UCSD-AML1 (cell line): Measurements from ENCODE around the gene SAMM50.

Experiments
- DNase-seq: peaks from one replicate; lab custom pipeline; 2025; ENCODE audit not compliant: unreplicated experiment; lab: John Stamatoyannopoulos, UW

Gene SAMM50

GRCh38 chr22:43976861-43977795 is 21.9 kb downstream of the SAMM50 start:
- no peak for DNase-seq

DNA sequence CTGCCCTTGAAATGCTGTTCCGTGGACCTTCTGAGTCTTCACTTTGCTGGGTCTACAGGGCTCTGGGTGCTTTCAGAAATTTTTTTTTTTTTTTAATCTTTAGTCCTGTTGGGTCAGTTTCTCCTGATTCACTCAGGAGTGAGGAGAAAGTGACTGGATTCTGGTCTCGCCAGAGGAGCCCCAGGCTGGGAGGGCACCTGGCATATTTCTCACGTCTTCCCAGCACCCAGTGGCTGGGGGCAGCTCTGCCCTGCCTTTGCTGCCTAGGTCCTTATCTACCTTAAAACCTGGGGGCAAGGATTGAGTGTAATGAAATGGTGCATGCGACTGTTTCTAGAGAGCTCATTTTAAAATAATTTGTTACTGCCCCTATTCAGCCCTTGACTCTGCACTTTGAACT is 23.3 kb downstream of the SAMM50 start:
- DNase-seq, result no peak

GRCh38 chr22:43980579-43980978 is 25.3 kb downstream of the SAMM50 start:
- no peak for DNase-seq

- no peak for DNase-seq
Observed at GRCh38 chr22:43980996-43981395, 25.8 kb downstream of the SAMM50 start.

- DNase-seq, result no peak
Observed at GRCh38 chr22:43983808-43984207, 28.6 kb downstream of the SAMM50 start.

GRCh38 chr22:43985532-43985931 is 30.3 kb downstream of the SAMM50 start:
- no peak for DNase-seq

GRCh38 chr22:43988116-43988820 is 33.0 kb downstream of the SAMM50 start:
- no peak for DNase-seq

DNA sequence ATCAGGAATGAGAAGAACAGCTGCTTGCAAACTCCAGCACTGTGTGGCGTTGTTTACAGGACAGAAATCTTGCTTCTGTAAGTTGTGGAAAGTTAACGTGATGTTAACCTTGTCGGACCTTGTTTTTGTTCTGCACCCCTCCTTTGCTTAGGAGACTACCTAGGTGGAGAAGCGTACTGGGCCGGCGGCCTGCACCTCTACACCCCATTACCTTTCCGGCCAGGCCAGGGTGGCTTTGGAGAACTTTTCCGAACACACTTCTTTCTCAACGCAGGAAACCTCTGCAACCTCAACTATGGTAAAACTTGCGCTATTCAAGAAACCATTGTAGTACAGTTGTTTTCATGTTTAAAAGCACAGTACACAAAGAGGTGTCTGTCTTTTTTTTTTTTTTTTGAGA is 33.7 kb downstream of the SAMM50 start:
- no peak for DNase-seq

GRCh38 chr22:43990044-43990443 is 34.8 kb downstream of the SAMM50 start:
- DNase-seq, result no peak

GRCh38 chr22:43991316-43992020 is 36.2 kb downstream of the SAMM50 start:
- no peak for DNase-seq

- DNase-seq, result no peak
Observed at GRCh38 chr22:43992331-43992821, 37.1 kb downstream of the SAMM50 start.

GRCh38 chr22:43993072-43993760 is 38.0 kb downstream of the SAMM50 start:
- DNase-seq, result peak; percentile 57

DNA sequence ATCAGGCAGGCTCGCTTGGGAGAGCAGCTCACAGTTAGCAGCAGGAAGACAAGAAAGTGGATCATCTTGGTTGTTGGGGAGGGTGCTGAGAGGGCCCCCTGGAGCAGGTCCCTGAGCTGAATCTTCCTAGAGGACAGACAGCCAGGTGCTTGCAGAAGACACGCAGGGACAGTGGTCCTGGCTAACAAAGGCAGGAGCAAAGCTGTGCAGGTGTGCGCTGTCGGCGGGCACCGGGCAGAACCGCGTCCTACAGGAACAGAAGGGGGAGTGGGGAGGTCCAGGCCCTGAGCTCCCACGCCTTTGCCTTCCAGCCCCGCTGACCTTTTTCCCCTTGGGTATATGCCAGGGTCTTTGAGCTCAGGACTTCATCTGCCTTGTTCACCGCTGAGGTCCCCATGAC is 38.8 kb downstream of the SAMM50 start:
- no peak for DNase-seq

DNA sequence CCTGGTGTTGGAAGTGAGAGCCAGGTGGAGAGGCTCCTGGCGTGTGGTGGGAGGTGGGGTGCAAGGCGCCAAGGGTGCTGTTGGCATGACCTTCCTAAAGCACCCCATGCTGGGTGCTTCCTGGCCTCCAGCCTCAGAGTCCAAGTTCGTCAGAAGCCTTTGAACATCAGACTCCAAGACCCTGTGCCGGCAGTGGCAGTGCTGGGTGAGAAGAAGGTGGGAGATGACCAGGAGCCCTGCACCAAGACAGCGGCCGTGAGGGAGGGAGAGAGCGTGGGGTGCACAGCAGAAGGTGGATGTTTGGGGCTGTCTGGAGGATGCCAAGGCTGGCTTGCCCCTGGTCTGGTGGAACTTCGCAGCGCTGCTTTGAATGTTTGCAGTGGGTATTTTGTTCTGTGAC is 39.2 kb downstream of the SAMM50 start:
- no peak for DNase-seq

- no peak for DNase-seq
Observed at GRCh38 chr22:43995057-43995685, 39.9 kb downstream of the SAMM50 start.

DNA sequence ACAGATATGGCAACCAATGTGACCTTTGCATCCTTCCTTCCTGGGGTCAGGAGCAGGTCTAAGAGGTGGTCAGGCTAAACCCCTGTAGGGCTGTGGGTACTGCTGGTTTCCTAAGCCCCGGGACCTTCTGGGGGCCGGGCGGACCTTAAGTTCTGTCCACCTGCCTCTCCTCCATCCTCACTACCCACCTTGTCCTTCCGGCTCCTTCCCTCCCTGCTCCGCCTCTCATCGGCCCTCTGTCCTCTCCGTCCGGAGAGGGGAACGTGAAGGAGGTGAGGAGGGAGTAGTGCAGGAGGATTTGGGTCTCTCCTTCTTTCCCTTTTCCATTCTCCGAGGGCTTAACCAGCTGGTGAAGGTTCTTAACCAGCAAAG is 40.5 kb downstream of the SAMM50 start:
- DNase-seq, result no peak

DNA sequence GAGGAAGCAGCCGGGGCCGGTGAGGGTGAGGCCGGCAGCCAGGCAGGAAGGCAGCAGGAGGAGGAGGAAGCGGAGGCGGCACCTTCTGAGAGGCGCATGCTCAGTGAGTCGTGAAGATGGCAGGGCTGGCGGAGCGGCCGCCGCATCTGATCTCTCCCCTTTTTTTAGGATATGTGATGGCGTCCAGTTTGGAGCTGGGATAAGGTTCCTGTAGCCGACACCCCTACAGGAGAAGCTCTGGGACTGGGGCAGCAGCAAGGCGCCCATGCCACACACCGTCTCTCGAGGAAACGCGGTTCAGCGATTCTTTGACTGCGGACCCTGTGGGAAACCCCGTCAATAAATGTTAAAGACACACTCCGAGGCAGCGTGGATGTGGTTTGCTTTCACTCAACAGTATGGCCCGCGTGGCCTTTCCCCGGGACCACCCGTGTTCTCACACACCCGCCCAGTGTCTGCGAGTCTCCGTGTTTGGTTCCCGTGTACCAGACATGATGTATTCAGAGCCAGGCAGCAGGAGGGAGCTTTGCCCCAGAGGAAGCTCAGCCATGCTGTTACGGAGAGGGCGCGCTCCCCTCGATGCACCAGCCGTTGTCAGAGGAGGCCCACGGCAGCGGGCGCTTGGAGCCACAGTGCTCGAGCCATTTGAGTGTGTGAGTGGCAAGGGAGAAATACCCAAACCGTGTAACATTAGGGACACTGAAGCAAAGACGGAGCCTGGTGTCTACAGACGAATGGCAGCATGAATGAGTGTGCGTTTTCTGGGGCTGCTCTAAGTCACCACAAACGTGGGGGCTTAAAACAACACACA is 41.1 kb downstream of the SAMM50 start:
- peak; percentile 79 for DNase-seq

GRCh38 chr22:43996981-43997265 is 41.7 kb downstream of the SAMM50 start:
- no peak for DNase-seq

- no peak for DNase-seq
Observed at GRCh38 chr22:43998679-43999264, 43.5 kb downstream of the SAMM50 start.
